Adrenal gland (tissue), 12 donors: ENCODE results near the gene TCERG1. TPM values are rescaled to one million over a fixed set of nuclear protein-coding genes. Genes with fewer than 3 reads are reported as not detected.
A peak's percentile ranks its signal among the peaks of the same experiment; 100 is the strongest.

Experiments
- DNase-seq, 7 donors: peaks; one replicate each; pipeline ENCODE4 v3.0.0-alpha.2; 2019 to 2020
- H3K27ac ChIP-seq, 5 donors: fragments of 200-600 bp; sonication (generic) in 4 of 5; 1 replicate in 3 of 5; 2 replicates in 2 of 5; pipeline versions ENCODE4 v1.5.1 to v1.8.0; 2016 to 2020; ENCODE audit warnings: mild to moderate bottlenecking in 1 of 5
- H3K27me3 ChIP-seq: fragments of 200-600 bp; 2 replicates; pipeline ENCODE4 v1.8.0; 2021
- H3K36me3 ChIP-seq, 2 donors: fragments of 200-600 bp; replicated peaks in 1 of 2; 1 replicate in 1 of 2; 2 replicates in 1 of 2; pipeline versions ENCODE4 v1.5.1 to v1.8.0; 2018 to 2022
- H3K4me1 ChIP-seq, 2 donors: fragments of 200-600 bp; replicated peaks in 1 of 2; 1 replicate in 1 of 2; 2 replicates in 1 of 2; pipeline versions ENCODE4 v1.5.1 to v1.8.0; 2018 to 2021
- H3K4me3 ChIP-seq, 4 donors: fragments of 200-600 bp; sonication (generic) in 3 of 4; one replicate each; pipeline ENCODE4 v1.5.1; 2016 to 2018
- H3K9me3 ChIP-seq, 3 donors: fragments of 200-600 bp; sonication (generic) in 1 of 3; replicated peaks in 1 of 3; 1 replicate in 2 of 3; 2 replicates in 1 of 3; pipeline versions ENCODE4 v1.5.1 to v1.8.0; 2016 to 2021
- CTCF ChIP-seq, 6 experiments: fragments of 450-650 bp in 4 of 6; fragments of 200-600 bp in 2 of 6; sonication (generic) in 1 of 6; IDR thresholded peaks; 1 replicate in 5 of 6; 2 replicates in 1 of 6; pipeline versions ENCODE4 v1.5.1 to v1.8.0; 2016 to 2021; ENCODE audit warnings: antibody characterized with exemption in 6 of 6, mild to moderate bottlenecking in 2 of 6, moderate library complexity in 1 of 6
- POLR2A ChIP-seq, 2 donors: fragments of 450-650 bp; IDR thresholded peaks; one replicate each; pipeline ENCODE4 v1.6.1; 2017; ENCODE audit warnings: antibody characterized with exemption in 2 of 2, mild to moderate bottlenecking in 2 of 2, moderate library complexity in 1 of 2
- WGBS, 4 donors: extraction: QIAGEN DNeasy Blood & Tissue Kit in 2 of 4; methylation state at CpG; one replicate each; pipeline versions ENCODE4 v1.1.5 to v1.1.7; 2013 to 2017; 5-methylcytosine and 5-hydroxymethylcytosine counted together
- intact Hi-C, 2 donors: fragments of 100-400 bp; cut with DNase I; formaldehyde crosslinking; loops; one replicate each; pipeline versions ENCODE4 v1.14.1 to v1.15.0; 2022 to 2023
- polyA plus RNA-seq, 3 donors: library from polyadenylated mRNA; stranded (reverse); fragments of 200-250 nt in 2 of 3; fragments of 350-450 nt in 1 of 3; fragmentation: Illumina TruSeq in 1 of 3; extraction: RNeasy Lipid Tissue Mini Kit (QIAGEN cat#74804) in 1 of 3; gene quantifications; one replicate each; pipeline ENCODE4 v1.2.3, GENCODE V29; 2013 to 2014
- total RNA-seq, 9 donors: library from RNA; depleted of rRNA in 4 of 9; stranded (reverse); fragments of >200 nt in 4 of 9; fragments of 120-200 nt in 1 of 9; fragmentation: NEBNext Ultra II Directional in 1 of 9; extraction: Animal tissue kit (Norgen Biotek cat#: 25700) in 1 of 9; gene quantifications; one replicate each; pipeline versions ENCODE4 v1.1.0 to v1.2.4, GENCODE V29; 2013 to 2023
- donor health status: healthy with polysubstance abuse.
- donor health status: Bipolar disorder and iron deficiency.
- donor health status: DM: yes; HTN: yes; CAD: no.
- donor health status: DM: no; HTN: no; CAD: no.
- donor health status: DM: no; HTN: no; CAD: no.
- donor health status: DM: yes; HTN: yes; CAD: no.

TCERG1 gene
- total and polyA plus RNA-seq, 12 donors = 12.1 to 80.4 (median 45.5) TPM

GRCh38 chr5:146450002-146450401 is 2.9 kb downstream of the TCERG1 start:
- Histone ChIP-seq H3K27me3 (no peaks in the 10 kb centered on the region), H3K36me3 (peaks cover 0 to under 1% of the 10 kb centered on the region in 2 donors), H3K9me3 (no peaks in the 10 kb centered on the region), H3K4me3 (no peak overlapping the region), H3K4me1 (peaks cover 24 to 41% of the 10 kb centered on the region in 2 donors), H3K27ac (peak overlapping the region in 1 of 5 donors; percentile 33)
- TF ChIP-seq CTCF (IDR thresholded peaks at IDR 0.05) (no peak), POLR2A (IDR thresholded peaks at IDR 0.05) (no peak)
- 66 to 75% (median 71%) methylated on average over 3 of the region's 3 CpGs for WGBS, 4 donors
- DNase-seq = no peak
- intact Hi-C loops = no loop called here

DNA sequence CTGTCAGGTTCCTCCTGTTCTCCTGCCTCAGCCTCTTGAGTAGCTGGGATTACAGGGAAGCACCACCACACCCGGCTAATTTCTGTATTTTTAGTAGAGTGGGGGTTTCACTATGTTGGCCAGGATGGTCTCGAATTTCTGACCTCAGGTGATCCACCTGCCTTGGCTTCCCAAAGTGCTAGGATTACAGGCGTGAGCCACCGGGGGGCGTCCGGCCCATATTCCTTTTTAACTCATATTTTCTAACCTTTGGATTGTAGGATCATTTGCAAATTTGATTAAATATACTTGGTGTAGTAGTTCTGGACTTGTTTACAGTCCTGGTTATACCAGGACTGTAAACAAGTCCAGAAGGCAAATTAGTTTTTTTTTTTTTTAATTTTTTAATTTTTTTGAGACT is 4.3 kb downstream of the TCERG1 start:
- no peak overlapping the region for H3K4me3 ChIP-seq
- intact Hi-C loops = no loop called here
- no peak for TF ChIP-seq CTCF (IDR thresholded peaks at IDR 0.05)
- TF ChIP-seq POLR2A (IDR thresholded peaks at IDR 0.05) = no peak
- H3K36me3 ChIP-seq = peaks cover 0 to 7% of the 10 kb centered on the region in 2 donors
- H3K27me3 ChIP-seq = no peaks in the 10 kb centered on the region
- peak overlapping the region in 2 of 5 donors; percentile 17 to 33 for H3K27ac ChIP-seq
- WGBS, 4 donors = 88 to 96% (median 92%) methylated on average over 6 of the region's 6 CpGs
- H3K9me3 ChIP-seq = no peaks in the 10 kb centered on the region
- no peak for DNase-seq
- peaks cover 24 to 41% of the 10 kb centered on the region in 2 donors for H3K4me1 ChIP-seq

- Histone ChIP-seq H3K9me3 (no peaks in the 10 kb centered on the region), H3K4me1 (peaks cover 13 to 18% of the 10 kb centered on the region in 2 donors), H3K36me3 (peaks cover 0 to 49% of the 10 kb centered on the region in 2 donors), H3K27ac (no peak overlapping the region), H3K27me3 (no peaks in the 10 kb centered on the region), H3K4me3 (no peak overlapping the region)
- 63 to 88% (median 87%) methylated on average over 2 of the region's 2 CpGs for WGBS, 4 donors
- intact Hi-C loops = no loop called here
- no peak for DNase-seq
- no peak for TF ChIP-seq POLR2A (IDR thresholded peaks at IDR 0.05)
- TF ChIP-seq CTCF (IDR thresholded peaks at IDR 0.05) = no peak
These were observed 10.3 kb downstream of the TCERG1 start for GRCh38 chr5:146457431-146457830.

DNA sequence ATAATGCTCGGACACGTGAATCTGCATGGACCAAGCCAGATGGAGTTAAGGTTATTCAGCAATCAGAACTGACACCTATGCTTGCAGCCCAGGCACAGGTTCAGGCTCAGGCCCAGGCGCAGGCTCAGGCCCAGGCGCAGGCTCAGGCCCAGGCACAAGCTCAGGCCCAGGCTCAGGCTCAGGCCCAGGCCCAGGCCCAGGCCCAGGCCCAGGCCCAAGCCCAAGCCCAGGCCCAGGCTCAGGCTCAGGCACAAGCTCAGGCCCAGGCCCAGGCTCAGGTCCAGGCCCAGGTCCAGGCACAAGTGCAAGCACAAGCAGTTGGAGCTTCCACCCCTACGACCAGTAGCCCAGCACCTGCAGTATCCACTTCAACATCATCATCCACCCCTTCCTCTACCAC is 11.8 kb downstream of the TCERG1 start:
- Histone ChIP-seq H3K4me1 (peaks cover 6 to 10% of the 10 kb centered on the region in 2 donors), H3K36me3 (peaks cover 0 to 56% of the 10 kb centered on the region in 2 donors), H3K27ac (no peak overlapping the region), H3K9me3 (no peaks in the 10 kb centered on the region), H3K27me3 (no peaks in the 10 kb centered on the region), H3K4me3 (no peak overlapping the region)
- TF ChIP-seq POLR2A (IDR thresholded peaks at IDR 0.05) (no peak), CTCF (IDR thresholded peaks at IDR 0.05) (no peak)
- WGBS, 4 donors = 93 to 100% (median 95%) methylated on average over 4 to 5 of the region's 5 CpGs
- intact Hi-C loops = no loop called here
- no peak for DNase-seq
